HG02610 (cell line): ENCODE data around the gene ZNF180.
"Not testable (repeated sequence)": the region's sequence is repeated elsewhere in the genome, so short reads cannot be mapped to it uniquely, and the experiment has no call there.

Experiments
- ATAC-seq: cut with Tn5 transposase; IDR thresholded peaks from one replicate; pipeline ENCODE4 v1.9.1; 2021; ENCODE audit warnings: mild to moderate bottlenecking, moderate library complexity; ENCODE audit not compliant: unreplicated experiment

ZNF180 gene

GRCh38 chr19:44499962-44500949 lies at the start of gene ZNF180:
Gene ZNF180 (minus strand): TSS chr19:44500522. CDS start chr19:44497334, 3,188 bp downstream.
- peak; percentile 91 for ATAC-seq

DNA sequence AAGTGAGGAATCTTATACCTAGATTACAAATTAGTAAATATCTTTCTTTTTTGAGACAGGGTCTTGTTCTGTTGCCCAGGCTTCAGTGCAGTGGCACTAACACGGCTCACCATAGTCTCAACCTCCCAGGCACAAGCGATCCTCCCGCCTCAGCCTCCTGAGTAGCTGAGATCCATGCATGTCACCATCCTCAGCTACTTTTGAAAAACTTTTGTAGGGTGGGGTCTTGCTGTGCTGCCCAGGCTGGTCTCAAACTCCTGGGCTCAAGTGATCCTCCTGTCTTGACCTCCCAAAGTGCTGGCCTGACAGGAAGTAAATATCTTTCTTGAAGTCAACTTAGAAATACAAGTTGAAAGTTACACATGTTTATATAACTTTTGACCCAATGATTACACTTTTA lies 49.2 kb upstream of the ZNF180 start:
- no peak for ATAC-seq

DNA sequence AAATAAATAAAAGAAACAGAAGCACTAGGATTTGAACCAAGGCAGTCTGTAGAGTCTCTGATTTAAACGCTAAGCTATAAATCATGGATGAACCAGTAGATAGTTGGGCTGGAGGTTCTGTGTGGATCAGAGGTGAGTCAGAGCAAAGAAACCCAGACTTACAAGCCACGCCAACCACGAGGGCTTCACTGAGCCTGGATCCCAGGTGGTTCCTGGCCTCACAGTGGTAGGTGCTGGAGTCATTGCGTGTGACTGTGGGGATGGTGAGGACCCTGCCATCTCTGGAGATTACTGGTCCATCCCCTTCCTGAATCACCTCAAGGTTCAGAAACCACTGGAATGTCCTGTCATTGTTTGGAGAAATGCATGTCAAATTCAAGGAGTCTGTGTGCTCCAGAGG lies 48.4 kb upstream of the ZNF180 start:
- ATAC-seq = no peak

GRCh38 chr19:44544031-44544430 lies 43.7 kb upstream of the ZNF180 start:
- ATAC-seq = no peak

- ATAC-seq = no peak
Observed at GRCh38 chr19:44542671-44543070, 42.3 kb upstream of the ZNF180 start.

DNA sequence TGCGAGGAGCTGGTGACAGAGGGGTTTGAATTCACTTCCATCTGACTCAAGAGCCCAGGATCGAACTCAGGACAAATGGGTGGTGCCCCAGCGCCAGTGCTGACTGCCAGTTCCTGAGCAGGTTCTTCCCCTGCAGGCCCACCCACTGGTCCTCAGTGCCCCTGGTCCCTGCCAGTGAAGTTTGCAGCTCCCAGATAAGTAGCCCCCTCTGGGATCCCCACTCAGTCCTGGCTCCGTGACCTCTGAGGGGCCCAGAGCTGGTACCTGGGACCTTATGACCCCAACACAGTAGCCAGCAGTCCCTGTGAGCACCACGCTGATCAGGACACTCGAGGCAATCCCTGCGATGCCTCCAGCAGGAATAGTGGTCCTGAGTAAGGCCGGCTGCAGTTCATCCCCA lies 40.4 kb upstream of the ZNF180 start:
- no peak for ATAC-seq

GRCh38 chr19:44539991-44540390 lies 39.7 kb upstream of the ZNF180 start:
- no peak for ATAC-seq

- no peak for ATAC-seq
Observed at GRCh38 chr19:44539236-44539826, 39.0 kb upstream of the ZNF180 start.

DNA sequence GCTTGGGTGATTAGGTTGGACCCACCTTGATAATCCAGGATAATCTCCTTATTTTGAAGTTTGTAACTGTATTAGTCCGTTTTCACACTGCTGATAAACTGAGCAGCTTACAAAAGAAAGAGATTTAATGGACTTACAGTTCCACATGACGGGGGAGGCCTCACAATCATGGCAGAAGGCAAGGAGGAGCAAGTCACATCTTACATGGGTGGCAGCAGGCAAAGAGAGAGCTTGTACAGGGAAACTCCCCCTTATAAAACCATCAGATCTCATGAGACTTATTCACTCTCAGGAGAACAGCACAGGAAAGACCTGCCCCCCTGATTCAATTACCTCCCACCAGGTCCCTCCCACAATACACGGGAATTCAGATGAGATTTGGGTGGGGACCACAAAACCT lies 35.0 kb upstream of the ZNF180 start:
- ATAC-seq = not testable (repeated sequence)

- ATAC-seq = no peak
Observed at GRCh38 chr19:44532819-44533218, 32.5 kb upstream of the ZNF180 start.

DNA sequence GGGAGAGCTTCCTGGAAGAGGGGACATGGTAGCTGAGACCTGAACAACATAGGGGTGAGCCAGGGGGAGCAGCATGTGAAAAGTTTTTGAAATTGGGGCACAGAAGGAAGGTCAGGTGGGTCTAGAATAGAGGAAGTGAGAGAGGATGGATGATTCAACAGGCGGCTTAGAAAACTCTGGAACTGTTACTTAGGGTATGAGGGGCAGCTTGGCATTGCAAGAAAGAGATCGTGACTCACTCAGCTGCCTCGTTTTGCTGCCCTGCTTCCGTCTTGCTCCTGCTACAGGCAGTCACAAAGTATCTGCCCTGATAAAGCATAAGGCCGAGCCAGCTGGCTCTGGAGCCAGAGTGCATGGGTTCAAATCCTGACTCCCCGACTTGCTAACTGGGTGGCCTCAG lies 30.5 kb upstream of the ZNF180 start:
- ATAC-seq = no peak

DNA sequence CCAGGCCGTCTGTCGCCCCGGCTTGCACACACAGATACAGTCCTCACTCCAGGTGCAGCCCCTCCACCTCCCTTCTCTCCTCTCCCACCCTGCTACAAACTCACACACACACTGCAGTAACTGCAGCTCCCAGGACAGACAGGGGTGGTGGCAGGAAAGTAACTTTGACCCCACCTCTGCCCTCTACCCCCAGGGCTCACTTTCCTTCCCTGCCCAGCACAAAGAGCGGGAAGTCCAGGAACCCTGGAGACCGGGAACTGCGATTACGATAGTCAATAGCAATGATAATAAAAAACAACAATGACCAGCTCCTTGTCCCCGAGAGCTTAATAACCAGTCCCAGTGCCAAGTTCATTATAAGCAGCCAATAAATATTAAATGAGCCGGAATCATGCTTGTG lies 29.2 kb upstream of the ZNF180 start, which contains the start of gene CEACAM20:
Gene CEACAM20, minus strand, starts transcription at position 140 of the 400 bp plus-strand sequence. CDS start 166 bp downstream, outside the sequence.
- ATAC-seq = no peak

GRCh38 chr19:44527554-44527953 lies 27.2 kb upstream of the ZNF180 start:
- ATAC-seq = no peak

DNA sequence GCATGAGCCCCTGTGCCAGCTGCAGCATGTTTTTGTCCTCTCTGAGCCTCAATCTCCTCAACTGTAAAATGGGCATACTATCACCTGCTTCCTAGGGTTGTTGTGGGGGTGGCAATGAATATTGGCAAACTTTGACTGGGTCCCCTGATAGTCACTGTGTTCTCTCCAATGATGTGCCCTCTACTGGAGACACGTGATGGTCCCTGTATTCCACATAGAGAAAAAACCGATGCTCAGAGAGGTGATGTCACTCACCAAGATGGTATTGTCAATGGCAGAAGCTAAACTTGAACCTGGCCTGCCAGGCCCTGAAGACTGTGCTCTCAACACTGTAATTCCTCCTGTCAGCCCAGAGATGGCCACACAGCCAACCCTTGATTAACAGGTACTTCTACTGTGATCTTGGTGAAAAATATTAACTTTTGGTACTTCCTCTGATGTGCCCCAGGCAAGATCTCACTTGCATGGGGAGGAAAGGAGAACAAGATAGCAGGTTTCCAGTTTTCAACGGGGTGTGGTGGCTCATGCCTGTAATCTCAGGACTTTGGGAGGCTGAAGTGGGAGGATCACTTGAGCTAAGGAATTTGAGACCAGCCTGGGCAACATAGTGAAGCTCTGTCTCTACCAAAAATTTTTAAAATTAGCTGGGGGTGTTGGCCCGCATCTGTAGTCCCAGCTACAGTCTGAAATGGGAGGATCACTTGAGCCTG lies 25.6 kb upstream of the ZNF180 start:
- no peak for ATAC-seq

GRCh38 chr19:44521370-44521769 lies 21.0 kb upstream of the ZNF180 start:
- ATAC-seq = no peak

GRCh38 chr19:44517146-44517545 lies 16.8 kb upstream of the ZNF180 start:
- ATAC-seq = no peak

- no peak for ATAC-seq
Observed at GRCh38 chr19:44515907-44516306, 15.6 kb upstream of the ZNF180 start.

DNA sequence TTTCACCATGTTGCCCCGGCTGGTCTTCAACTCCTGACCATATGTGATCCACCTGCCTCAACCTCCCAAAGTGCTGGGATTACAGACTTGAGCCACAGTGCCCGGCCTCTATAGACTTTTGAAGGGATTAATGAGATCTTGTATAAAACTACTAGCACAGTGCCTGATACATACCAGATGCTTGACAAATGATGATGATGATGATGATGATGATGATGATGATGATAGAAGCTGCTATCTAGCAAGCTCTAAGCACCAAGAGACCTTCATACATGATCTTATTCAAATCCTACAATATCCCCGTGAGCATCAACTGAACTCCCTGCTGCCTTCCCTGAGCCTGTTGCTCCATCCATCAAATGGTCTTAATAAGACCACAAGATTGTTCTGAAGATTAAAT lies 14.7 kb upstream of the ZNF180 start:
- ATAC-seq = no peak

- no peak for ATAC-seq
Observed at GRCh38 chr19:44512326-44513298, 12.3 kb upstream of the ZNF180 start.

- ATAC-seq = no peak
Observed at GRCh38 chr19:44509478-44509877, 9.2 kb upstream of the ZNF180 start.
